Activated naive CD4-positive, alpha-beta T cell treated with anti-CD3 and anti-CD28 coated beads, Interleukin-2, amount 10 ng/mL, durations not matched to agents 7 days and 5 days (primary cell): Measurements from ENCODE around the gene RAC2.
A peak's percentile ranks its signal among the peaks of the same experiment; 100 is the strongest.

Experiments
- CTCF ChIA-PET: fragments of 350-600 bp; sonication (Branson Sonifier 250); formaldehyde crosslinking; loops from one replicate; lab custom pipeline; 2021; ENCODE audit warnings: antibody characterized with exemption; lab: Charles Lee
- DNase-seq: peaks from one replicate; pipeline ENCODE4 v3.0.0-alpha.2; 2020
- H3K27ac Mint-ChIP-seq: one replicate; pipeline ENCODE4 v1.8.0; 2021; ENCODE audit warnings: mild to moderate bottlenecking, moderate library complexity, mixed read lengths
- H3K27me3 Mint-ChIP-seq: one replicate; pipeline ENCODE4 v1.8.0; 2021; ENCODE audit warnings: mild to moderate bottlenecking, mixed read lengths
- H3K36me3 Mint-ChIP-seq: one replicate; pipeline ENCODE4 v1.8.0; 2021; ENCODE audit warnings: mixed read lengths
- H3K4me1 Mint-ChIP-seq: one replicate; pipeline ENCODE4 v1.8.0; 2021; ENCODE audit warnings: mixed read lengths
- H3K4me3 Mint-ChIP-seq: one replicate; pipeline ENCODE4 v1.8.0; 2021; ENCODE audit warnings: mild to moderate bottlenecking, moderate library complexity, mixed read lengths
- H3K9me3 Mint-ChIP-seq: one replicate; pipeline ENCODE4 v1.8.0; 2021; ENCODE audit warnings: mixed read lengths

The RAC2 gene

GRCh38 chr22:37269936-37270678, 26.0 kb upstream of the RAC2 start:
- CTCF ChIA-PET = interaction anchor here (1.3 to 1.7 kb wide), 3 partner anchors 12 to 188 kb away, joined by 3 to 5 read pairs (median 3); partner anchors contain the start of gene CYTH4
- Mint-ChIP-seq H3K9me3 (peaks cover under 1% of the 10 kb centered on the region), H3K27me3 (peaks cover 54% of the 10 kb centered on the region), H3K27ac (no peak overlapping the region), H3K36me3 (no peaks in the 10 kb centered on the region), H3K4me3 (no peak overlapping the region), H3K4me1 (peaks cover 30% of the 10 kb centered on the region)
- no peak for DNase-seq

- H3K4me3 Mint-ChIP-seq = peak overlapping the region; percentile 75
- no peak for DNase-seq
- H3K27me3 Mint-ChIP-seq = peaks cover 58% of the 10 kb centered on the region
- peak overlapping the region; percentile 90 for H3K27ac Mint-ChIP-seq
- H3K9me3 Mint-ChIP-seq = peaks cover 16% of the 10 kb centered on the region
- H3K36me3 Mint-ChIP-seq = peaks cover 7% of the 10 kb centered on the region
- CTCF ChIA-PET = interaction anchor here (0.9 to 4.1 kb wide), 12 partner anchors 9 to 189 kb away, joined by 3 to 26 read pairs (median 6); partner anchors contain the start of gene CYTH4
- peaks cover 26% of the 10 kb centered on the region for H3K4me1 Mint-ChIP-seq
Measured at GRCh38 chr22:37267661-37268413, 23.8 kb upstream of the RAC2 start.

- Mint-ChIP-seq H3K4me1 (peaks cover 26% of the 10 kb centered on the region), H3K9me3 (peaks cover 16% of the 10 kb centered on the region), H3K4me3 (peak overlapping the region; percentile 75), H3K27ac (peak overlapping the region; percentile 90), H3K36me3 (peaks cover 7% of the 10 kb centered on the region), H3K27me3 (peaks cover 60% of the 10 kb centered on the region)
- CTCF ChIA-PET = interaction anchor here (0.9 to 4.1 kb wide), 12 partner anchors 9 to 190 kb away, joined by 3 to 26 read pairs (median 6); partner anchors contain the start of gene CYTH4
- peak; percentile 79 for DNase-seq
Measured at GRCh38 chr22:37267135-37267587, 23.1 kb upstream of the RAC2 start.

- Mint-ChIP-seq H3K4me3 (peak overlapping the region; percentile 75), H3K36me3 (peaks cover 7% of the 10 kb centered on the region)
- DNase-seq = no peak
Measured at GRCh38 chr22:37266581-37267134, 22.6 kb upstream of the RAC2 start.

GRCh38 chr22:37263966-37264887, 20.2 kb upstream of the RAC2 start:
- H3K9me3 Mint-ChIP-seq = peaks cover 16% of the 10 kb centered on the region
- H3K4me1 Mint-ChIP-seq = peaks cover 33% of the 10 kb centered on the region
- H3K36me3 Mint-ChIP-seq = peaks cover 7% of the 10 kb centered on the region

More at GRCh38 chr22:37266581-37267134, 22.6 kb upstream of the RAC2 start:
- Mint-ChIP-seq H3K4me1 (peaks cover 26% of the 10 kb centered on the region), H3K9me3 (peaks cover 16% of the 10 kb centered on the region), H3K27ac (peak overlapping the region; percentile 73), H3K27me3 (peaks cover 59% of the 10 kb centered on the region)
- CTCF ChIA-PET = interaction anchor here (1.1 to 4.1 kb wide), 7 partner anchors 17 to 191 kb away, joined by 3 to 26 read pairs (median 17); no protein-coding TSS in a partner anchor

GRCh38 chr22:37262346-37262745, 18.3 kb upstream of the RAC2 start:
- peaks cover 16% of the 10 kb centered on the region for H3K9me3 Mint-ChIP-seq
- H3K36me3 Mint-ChIP-seq = peaks cover 7% of the 10 kb centered on the region
- H3K27me3 Mint-ChIP-seq = peaks cover 55% of the 10 kb centered on the region
- CTCF ChIA-PET = interaction anchor here (0.6 to 5.3 kb wide), 4 partner anchors 10 to 218 kb away, joined by 5 to 134 read pairs (median 20); partner anchors contain the start of gene RAC2
- H3K4me3 Mint-ChIP-seq = no peak overlapping the region
- no peak overlapping the region for H3K27ac Mint-ChIP-seq
- peak; percentile 13 for DNase-seq
- peaks cover 28% of the 10 kb centered on the region for H3K4me1 Mint-ChIP-seq

More at GRCh38 chr22:37263966-37264887, 20.2 kb upstream of the RAC2 start:
- CTCF ChIA-PET = interaction anchor here (0.9 to 4.1 kb wide), 5 partner anchors 21 to 194 kb away, joined by 3 to 26 read pairs (median 5); no protein-coding TSS in a partner anchor
- H3K27me3 Mint-ChIP-seq = peaks cover 59% of the 10 kb centered on the region
- H3K4me3 Mint-ChIP-seq = no peak overlapping the region
- DNase-seq = peak; percentile 11
- H3K27ac Mint-ChIP-seq = no peak overlapping the region

GRCh38 chr22:37260901-37261336, 16.9 kb upstream of the RAC2 start:
- CTCF ChIA-PET = interaction anchor here (0.6 to 5.3 kb wide), 30 partner anchors 9 to 400 kb away, joined by 3 to 134 read pairs (median 6); partner anchors contain the start of genes CYTH4 and RAC2
- Mint-ChIP-seq H3K4me1 (peaks cover 22% of the 10 kb centered on the region), H3K36me3 (peaks cover 7% of the 10 kb centered on the region), H3K27me3 (peaks cover 63% of the 10 kb centered on the region), H3K4me3 (no peak overlapping the region), H3K9me3 (peaks cover 16% of the 10 kb centered on the region), H3K27ac (no peak overlapping the region)
- peak; percentile 74 for DNase-seq

GRCh38 chr22:37260155-37260795, 16.2 kb upstream of the RAC2 start:
- peaks cover 16% of the 10 kb centered on the region for H3K9me3 Mint-ChIP-seq
- H3K27me3 Mint-ChIP-seq = peaks cover 66% of the 10 kb centered on the region
- H3K4me1 Mint-ChIP-seq = peaks cover 24% of the 10 kb centered on the region
- no peak for DNase-seq
- CTCF ChIA-PET = interaction anchor here (0.6 to 5.3 kb wide), 37 partner anchors 9 to 401 kb away, joined by 3 to 134 read pairs (median 6); partner anchors contain the start of genes CYTH4 and RAC2
- H3K36me3 Mint-ChIP-seq = peaks cover 7% of the 10 kb centered on the region
- no peak overlapping the region for H3K4me3 Mint-ChIP-seq
- no peak overlapping the region for H3K27ac Mint-ChIP-seq

GRCh38 chr22:37259540-37260029, 15.5 kb upstream of the RAC2 start:
- peak; percentile 46 for DNase-seq
- peaks cover 12% of the 10 kb centered on the region for H3K9me3 Mint-ChIP-seq
- no peak overlapping the region for H3K27ac Mint-ChIP-seq
- CTCF ChIA-PET = interaction anchor here (0.6 to 5.3 kb wide), 34 partner anchors 8 to 308 kb away, joined by 3 to 134 read pairs (median 6); partner anchors contain the start of gene RAC2
- peaks cover 62% of the 10 kb centered on the region for H3K27me3 Mint-ChIP-seq
- no peak overlapping the region for H3K4me3 Mint-ChIP-seq
- H3K4me1 Mint-ChIP-seq = peaks cover 28% of the 10 kb centered on the region
- peaks cover 5% of the 10 kb centered on the region for H3K36me3 Mint-ChIP-seq

- Mint-ChIP-seq H3K4me3 (no peak overlapping the region), H3K9me3 (peaks cover 5% of the 10 kb centered on the region), H3K27me3 (peaks cover 55% of the 10 kb centered on the region), H3K27ac (no peak overlapping the region), H3K4me1 (peaks cover 28% of the 10 kb centered on the region), H3K36me3 (peaks cover 2% of the 10 kb centered on the region)
- no peak for DNase-seq
- CTCF ChIA-PET = interaction anchor here (0.6 to 5.3 kb wide), 26 partner anchors 9 to 403 kb away, joined by 3 to 134 read pairs (median 4); partner anchors contain the start of gene RAC2
Measured at GRCh38 chr22:37258753-37259401, 14.8 kb upstream of the RAC2 start.

GRCh38 chr22:37258005-37258752, 14.1 kb upstream of the RAC2 start:
- Mint-ChIP-seq H3K27ac (no peak overlapping the region), H3K9me3 (no peaks in the 10 kb centered on the region), H3K27me3 (peaks cover 52% of the 10 kb centered on the region), H3K4me1 (peaks cover 28% of the 10 kb centered on the region), H3K36me3 (no peaks in the 10 kb centered on the region), H3K4me3 (no peak overlapping the region)
- CTCF ChIA-PET = interaction anchor here (0.9 to 5.3 kb wide), 12 partner anchors 10 to 402 kb away, joined by 3 to 134 read pairs (median 4); partner anchors contain the start of gene RAC2
- no peak for DNase-seq
